Smooth muscle cell (in vitro differentiated cells): ENCODE results near the gene HTR4. TPM values are rescaled to one million over a fixed set of nuclear protein-coding genes. Genes with fewer than 3 reads are reported as not detected.
"Not testable (repeated sequence)": the region's sequence is repeated elsewhere in the genome, so short reads cannot be mapped to it uniquely, and the experiment has no call there.

Source experiments
- DNase-seq: peaks from one replicate; lab custom pipeline; 2025; ENCODE audit not compliant: unreplicated experiment; lab: John Stamatoyannopoulos, UW
- H2AFZ ChIP-seq: fragments of 200-600 bp; sonication (generic); 2 replicates; pipeline ENCODE4 v1.6.0; 2016; ENCODE audit warnings: antibody characterized with exemption, low read depth, mild to moderate bottlenecking
- H3F3A ChIP-seq: fragments of 200-600 bp; sonication (generic); 2 replicates; pipeline ENCODE4 v1.6.0; 2017; ENCODE audit warnings: antibody characterized with exemption, low read depth
- H3K27ac ChIP-seq: fragments of 200-600 bp; sonication (generic); 2 replicates; pipeline ENCODE4 v1.5.1; 2016; ENCODE audit warnings: low read depth, mild to moderate bottlenecking
- H3K27me3 ChIP-seq: fragments of 200-600 bp; sonication (generic); 2 replicates; pipeline ENCODE4 v1.6.1; 2016; ENCODE audit warnings: low read depth, mild to moderate bottlenecking
- H3K36me3 ChIP-seq: fragments of 200-600 bp; sonication (generic); 2 replicates; pipeline ENCODE4 v1.5.1; 2016; ENCODE audit warnings: low read depth
- H3K4me1 ChIP-seq: fragments of 200-600 bp; sonication (generic); 2 replicates; pipeline ENCODE4 v1.5.1; 2016; ENCODE audit warnings: low read depth
- H3K4me2 ChIP-seq: fragments of 200-600 bp; sonication (generic); 2 replicates; pipeline ENCODE4 v1.6.0; 2016; ENCODE audit warnings: mild to moderate bottlenecking
- H3K4me3 ChIP-seq: fragments of 200-600 bp; sonication (generic); 2 replicates; pipeline ENCODE4 v1.5.1; 2016; ENCODE audit warnings: mild to moderate bottlenecking
- H3K79me2 ChIP-seq: fragments of 200-600 bp; sonication (generic); 2 replicates; pipeline ENCODE4 v1.6.0; 2016; ENCODE audit warnings: low read depth, mild to moderate bottlenecking
- H3K9ac ChIP-seq: fragments of 200-600 bp; sonication (generic); 2 replicates; pipeline ENCODE4 v1.6.0; 2016; ENCODE audit warnings: low read depth
- H3K9me3 ChIP-seq: fragments of 200-600 bp; sonication (generic); replicated peaks from 2 replicates; pipeline ENCODE4 v1.5.1; 2016; ENCODE audit warnings: low read depth
- H4K20me1 ChIP-seq: fragments of 200-600 bp; sonication (generic); 2 replicates; pipeline ENCODE4 v1.6.0; 2016; ENCODE audit warnings: low read depth
- CTCF ChIP-seq: fragments of 200-600 bp; sonication (generic); IDR thresholded peaks from 2 replicates; pipeline ENCODE4 v1.5.1; 2017; ENCODE audit warnings: borderline replicate concordance, mild to moderate bottlenecking, antibody characterized with exemption; ENCODE audit not compliant: insufficient read depth, poor library complexity, severe bottlenecking
- WGBS: methylation state at CpG from one replicate; pipeline ENCODE4 v1.1.7; 2016; ENCODE audit warnings: low lambda C conversion rate; 5-methylcytosine and 5-hydroxymethylcytosine counted together
- polyA plus RNA-seq: library from polyadenylated mRNA; unstranded; fragments of >200 nt; fragmentation: Nextera tagmentation; extraction: Ambion mirVana; gene quantifications from 2 replicates; pipeline ENCODE4 v1.2.1, GENCODE V29; 2016
- total RNA-seq: library from RNA; depleted of rRNA; stranded (reverse); fragments of >200 nt; gene quantifications from 2 replicates; pipeline ENCODE4 v1.2.3, GENCODE V29; 2014

The HTR4 gene
- total and polyA plus RNA-seq, 2 experiments from 2014 or later: 0.09 TPM; not detected in 1

DNA sequence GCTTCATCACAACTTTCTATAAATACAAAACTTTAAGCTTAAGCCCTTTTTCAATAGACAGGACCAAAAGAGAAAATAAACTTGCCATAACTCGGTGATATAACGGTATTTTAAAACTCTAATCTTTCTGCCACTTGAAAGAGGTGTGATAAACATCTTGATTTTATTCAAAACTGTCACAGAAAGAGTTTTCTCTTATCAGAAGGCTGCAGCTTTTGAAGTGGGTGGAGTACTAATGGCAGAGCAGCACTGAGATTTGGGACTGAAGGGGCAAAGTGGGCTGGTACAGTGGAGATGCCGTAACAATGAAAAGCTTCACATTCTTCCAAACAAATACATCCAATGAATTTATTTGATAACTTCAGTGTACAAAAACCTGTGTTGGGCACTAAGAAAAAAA lies 178.0 kb downstream of the HTR4 start:
- Histone ChIP-seq H3K9me3 (no peaks in the 10 kb centered on the region), H3F3A (no peaks in the 10 kb centered on the region), H3K27ac (no peak overlapping the region), H3K27me3 (no peaks in the 10 kb centered on the region), H2AFZ (no peak overlapping the region), H3K4me1 (no peaks in the 10 kb centered on the region), H3K79me2 (no peaks in the 10 kb centered on the region), H3K9ac (no peak overlapping the region), H3K4me2 (no peak overlapping the region), H4K20me1 (no peaks in the 10 kb centered on the region), H3K36me3 (no peaks in the 10 kb centered on the region), H3K4me3 (no peak overlapping the region)
- TF ChIP-seq CTCF: no peak
- 65% methylated on average over 3 of the region's 3 CpGs for WGBS
- no peak for DNase-seq

- no peak for DNase-seq
- H3K36me3 ChIP-seq: no peaks in the 10 kb centered on the region
- H3F3A ChIP-seq: no peaks in the 10 kb centered on the region
- H3K27me3 ChIP-seq: no peaks in the 10 kb centered on the region
- no peak overlapping the region for H3K4me3 ChIP-seq
- no peaks in the 10 kb centered on the region for H3K9me3 ChIP-seq
- WGBS: 44% methylated on average over 8 of the region's 8 CpGs
- H4K20me1 ChIP-seq: no peaks in the 10 kb centered on the region
- H3K79me2 ChIP-seq: no peaks in the 10 kb centered on the region
- H3K4me1 ChIP-seq: no peaks in the 10 kb centered on the region
- H3K9ac ChIP-seq: no peak overlapping the region
- peak overlapping the region; percentile 12 for H2AFZ ChIP-seq
- no peak for TF ChIP-seq CTCF
- H3K27ac ChIP-seq: no peak overlapping the region
- no peak overlapping the region for H3K4me2 ChIP-seq
Observed at GRCh38 chr5:148474025-148474511, 180.3 kb downstream of the HTR4 start.

DNA sequence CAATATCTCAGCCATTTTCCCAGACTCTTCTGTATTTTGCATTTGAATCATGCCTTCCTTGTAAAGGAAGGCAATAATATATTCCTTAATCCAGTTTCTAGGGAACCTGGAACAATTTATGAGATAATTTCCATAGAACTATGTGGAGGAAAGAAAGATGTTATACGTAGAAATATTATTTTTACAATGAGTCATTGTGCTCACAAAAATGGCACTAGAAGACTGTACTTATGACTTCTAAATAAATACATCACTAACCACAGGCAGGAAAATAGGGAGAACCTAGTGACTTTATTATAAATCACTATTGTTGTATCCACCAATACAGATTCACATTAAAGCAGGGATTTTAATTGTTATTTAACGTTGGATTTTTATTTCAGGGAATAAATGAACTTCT lies 182.9 kb downstream of the HTR4 start:
- Histone ChIP-seq H3K4me1 (no peaks in the 10 kb centered on the region), H2AFZ (no peak overlapping the region), H3K27ac (no peak overlapping the region), H3F3A (no peaks in the 10 kb centered on the region), H3K27me3 (no peaks in the 10 kb centered on the region), H3K9me3 (no peaks in the 10 kb centered on the region), H3K4me2 (no peak overlapping the region), H3K36me3 (no peaks in the 10 kb centered on the region), H3K9ac (no peak overlapping the region), H3K4me3 (no peak overlapping the region), H3K79me2 (no peaks in the 10 kb centered on the region), H4K20me1 (no peaks in the 10 kb centered on the region)
- TF ChIP-seq CTCF: no peak
- no peak for DNase-seq
- WGBS: 78% methylated on average over 2 of the region's 2 CpGs

DNA sequence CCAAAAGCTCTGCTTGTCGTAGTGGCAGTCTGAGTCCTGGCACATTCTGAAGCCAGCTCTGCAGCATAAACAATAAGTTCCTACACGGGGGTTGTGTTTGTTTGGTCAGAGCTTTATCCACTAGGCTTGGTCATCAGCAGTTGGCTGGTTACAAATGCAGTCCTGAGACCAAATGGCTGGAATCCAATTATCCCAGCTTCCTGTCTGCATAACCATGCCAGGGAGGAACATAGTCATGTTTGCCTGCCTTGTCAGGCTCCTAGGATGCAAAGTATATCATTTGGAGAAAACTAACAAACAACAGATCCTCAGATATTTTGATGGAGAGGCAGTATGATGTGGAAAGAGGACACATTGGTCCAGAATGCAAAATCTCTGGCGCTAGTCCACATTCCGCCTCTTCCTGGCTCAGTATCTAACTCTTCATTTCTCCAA lies 184.8 kb downstream of the HTR4 start:
- DNase-seq: no peak
- no peaks in the 10 kb centered on the region for H3K4me1 ChIP-seq
- H3K79me2 ChIP-seq: no peaks in the 10 kb centered on the region
- H3K4me3 ChIP-seq: no peak overlapping the region
- H2AFZ ChIP-seq: no peak overlapping the region
- no peak overlapping the region for H3K4me2 ChIP-seq
- H3K27ac ChIP-seq: no peak overlapping the region
- no peaks in the 10 kb centered on the region for H4K20me1 ChIP-seq
- H3F3A ChIP-seq: no peaks in the 10 kb centered on the region
- TF ChIP-seq CTCF: no peak
- no peak overlapping the region for H3K9ac ChIP-seq
- no peaks in the 10 kb centered on the region for H3K36me3 ChIP-seq
- 77% methylated on average over 4 of the region's 4 CpGs for WGBS
- H3K9me3 ChIP-seq: no peaks in the 10 kb centered on the region
- H3K27me3 ChIP-seq: no peaks in the 10 kb centered on the region

GRCh38 chr5:148468746-148469145 lies 185.6 kb downstream of the HTR4 start:
- H3K4me1 ChIP-seq, H3K9ac ChIP-seq, H3K4me2 ChIP-seq, H3K27ac ChIP-seq, H3K79me2 ChIP-seq, H4K20me1 ChIP-seq, H3K36me3 ChIP-seq, H3K4me3 ChIP-seq, H3F3A ChIP-seq, H3K9me3 ChIP-seq, DNase-seq, H3K27me3 ChIP-seq, H2AFZ ChIP-seq: not testable (repeated sequence)
- 93% methylated on average over 5 of the region's 5 CpGs for WGBS
